ENCODE data around the gene DTX1. TPM values are rescaled to one million over a fixed set of nuclear protein-coding genes. Genes with fewer than 3 reads are reported as not detected.

DTX1 gene
- total RNA-seq, 1 experiment from 2014 or later: 0.44 TPM

- intact Hi-C loops (cut with micrococcal nuclease; ENCODE audit: unreplicated experiment): no loop called here
- no peak overlapping the region for H3K4me3 ChIP-seq (ENCODE audit: low read depth in 2 of 2, low read length in 2 of 2)
- BruUV-seq (replicated peaks): no TSS peak
- DNase-seq (ENCODE audit: low read depth, low spot score) (no peak), ATAC-seq (no peak)
- no peaks in the 10 kb centered on the region for H3K9me3 ChIP-seq (ENCODE audit: control insufficient read depth, insufficient read depth, low read depth, low read length)
- H3K36me3 ChIP-seq (ENCODE audit: control insufficient read depth, insufficient read depth, low read length): no peaks in the 10 kb centered on the region
- no peak for TF ChIP-seq POLR2AphosphoS5 (IDR thresholded peaks at IDR 0.05; ENCODE audit: low read depth, low read length)
- TF ChIP-seq CTCF (IDR thresholded peaks at IDR 0.05): no peak
- TF ChIP-seq SIN3A (IDR thresholded peaks at IDR 0.05; ENCODE audit: borderline replicate concordance, insufficient read depth, low read depth, low read length): no peak
- TF ChIP-seq TCF7L2 (IDR thresholded peaks at IDR 0.05; ENCODE audit: low read depth, low read length): no peak
- TF ChIP-seq, protein P1, sequence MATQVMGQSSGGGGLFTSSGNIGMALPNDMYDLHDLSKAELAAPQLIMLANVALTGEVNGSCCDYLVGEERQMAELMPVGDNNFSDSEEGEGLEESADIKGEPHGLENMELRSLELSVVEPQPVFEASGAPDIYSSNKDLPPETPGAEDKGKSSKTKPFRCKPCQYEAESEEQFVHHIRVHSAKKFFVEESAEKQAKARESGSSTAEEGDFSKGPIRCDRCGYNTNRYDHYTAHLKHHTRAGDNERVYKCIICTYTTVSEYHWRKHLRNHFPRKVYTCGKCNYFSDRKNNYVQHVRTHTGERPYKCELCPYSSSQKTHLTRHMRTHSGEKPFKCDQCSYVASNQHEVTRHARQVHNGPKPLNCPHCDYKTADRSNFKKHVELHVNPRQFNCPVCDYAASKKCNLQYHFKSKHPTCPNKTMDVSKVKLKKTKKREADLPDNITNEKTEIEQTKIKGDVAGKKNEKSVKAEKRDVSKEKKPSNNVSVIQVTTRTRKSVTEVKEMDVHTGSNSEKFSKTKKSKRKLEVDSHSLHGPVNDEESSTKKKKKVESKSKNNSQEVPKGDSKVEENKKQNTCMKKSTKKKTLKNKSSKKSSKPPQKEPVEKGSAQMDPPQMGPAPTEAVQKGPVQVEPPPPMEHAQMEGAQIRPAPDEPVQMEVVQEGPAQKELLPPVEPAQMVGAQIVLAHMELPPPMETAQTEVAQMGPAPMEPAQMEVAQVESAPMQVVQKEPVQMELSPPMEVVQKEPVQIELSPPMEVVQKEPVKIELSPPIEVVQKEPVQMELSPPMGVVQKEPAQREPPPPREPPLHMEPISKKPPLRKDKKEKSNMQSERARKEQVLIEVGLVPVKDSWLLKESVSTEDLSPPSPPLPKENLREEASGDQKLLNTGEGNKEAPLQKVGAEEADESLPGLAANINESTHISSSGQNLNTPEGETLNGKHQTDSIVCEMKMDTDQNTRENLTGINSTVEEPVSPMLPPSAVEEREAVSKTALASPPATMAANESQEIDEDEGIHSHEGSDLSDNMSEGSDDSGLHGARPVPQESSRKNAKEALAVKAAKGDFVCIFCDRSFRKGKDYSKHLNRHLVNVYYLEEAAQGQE (IDR thresholded peaks at IDR 0.05; ENCODE audit: insufficient read depth in 1 of 2, low read depth in 2 of 2, low read length in 1 of 2): no peak
- peaks cover 8% of the 10 kb centered on the region; the same call in 1 of the 2 replicates for H3K27me3 ChIP-seq (ENCODE audit: control insufficient read depth, insufficient read depth, low read length)
- ChIA-PET POLR2A (interaction anchor here (0.5 kb wide), 1 partner anchor 163 kb away, joined by 3 read pairs; no protein-coding TSS in a partner anchor), CTCF (no interaction called here)
- no peak overlapping the region for H3K27ac ChIP-seq (ENCODE audit: low read length)
- H3K4me1 ChIP-seq (ENCODE audit: control insufficient read depth, insufficient read depth, low read length): no peaks in the 10 kb centered on the region
- in situ Hi-C loops (cut with HindIII; ENCODE audit: low pct_unique_long_range_greater_than_20kb, low sequenced_read_pairs): no loop called here
Observed at GRCh38 chr12:113088037-113088436, 31.5 kb downstream of the DTX1 start.

DNA sequence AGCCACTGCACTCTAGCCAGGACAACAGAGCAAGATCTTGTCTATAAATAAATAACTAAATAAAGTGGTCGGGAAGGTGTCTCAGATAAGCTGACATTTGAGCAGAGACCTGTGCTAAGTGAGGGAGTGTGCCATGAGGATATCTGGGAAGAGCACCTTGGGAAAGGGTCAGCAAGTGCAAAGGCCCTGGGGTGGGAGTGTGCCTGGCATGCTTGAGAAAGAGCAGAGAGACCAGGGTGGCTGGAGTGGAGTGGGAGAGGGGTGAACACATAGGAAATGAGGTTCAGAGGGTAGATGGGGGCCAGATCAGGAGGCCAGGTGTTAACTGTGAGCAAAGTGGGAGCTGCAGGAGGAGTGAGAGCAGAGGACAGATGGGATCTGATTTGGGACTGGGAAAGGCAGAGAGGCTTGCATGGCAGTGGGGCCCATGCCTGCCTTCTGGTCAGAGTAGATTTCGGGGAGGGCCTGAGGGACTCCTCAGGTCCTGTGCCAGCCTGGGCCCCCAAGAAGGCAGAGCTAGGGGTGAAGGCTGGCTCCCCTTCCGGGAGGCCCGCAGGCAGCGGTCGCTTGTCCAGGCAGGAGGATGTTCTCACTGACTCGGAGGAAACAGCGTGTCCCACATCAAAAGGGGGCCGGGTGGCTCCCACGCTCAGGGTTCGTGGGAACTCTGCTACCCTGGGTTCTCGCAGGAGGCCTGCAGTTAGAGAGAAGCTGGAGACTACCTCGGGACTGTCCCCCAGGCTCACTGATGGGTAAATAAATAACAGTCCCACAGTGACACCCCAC, 32.6 kb downstream of the DTX1 start:
- Histone ChIP-seq H3K9me3 (ENCODE audit: control insufficient read depth, insufficient read depth, low read depth, low read length) (no peaks in the 10 kb centered on the region), H3K27ac (ENCODE audit: low read length) (no peak overlapping the region), H3K4me1 (ENCODE audit: control insufficient read depth, insufficient read depth, low read length) (no peaks in the 10 kb centered on the region), H3K27me3 (ENCODE audit: control insufficient read depth, insufficient read depth, low read length) (peaks cover 8% of the 10 kb centered on the region; the same call in 1 of the 2 replicates), H3K4me3 (ENCODE audit: low read depth in 2 of 2, low read length in 2 of 2) (no peak overlapping the region), H3K36me3 (ENCODE audit: control insufficient read depth, insufficient read depth, low read length) (no peaks in the 10 kb centered on the region)
- CTCF ChIA-PET: no interaction called here
- ATAC-seq (no peak), DNase-seq (ENCODE audit: low read depth, low spot score) (no peak)
- intact Hi-C loops (cut with micrococcal nuclease; ENCODE audit: unreplicated experiment) (no loop called here), in situ Hi-C loops (cut with HindIII; ENCODE audit: low pct_unique_long_range_greater_than_20kb, low sequenced_read_pairs) (no loop called here)
- BruUV-seq (replicated peaks): no TSS peak
- TF ChIP-seq SIN3A (IDR thresholded peaks at IDR 0.05; ENCODE audit: borderline replicate concordance, insufficient read depth, low read depth, low read length): no peak
- TF ChIP-seq CTCF (IDR thresholded peaks at IDR 0.05): no peak
- TF ChIP-seq TCF7L2 (IDR thresholded peaks at IDR 0.05; ENCODE audit: low read depth, low read length): no peak
- POLR2A ChIA-PET: no interaction called here
